ENCODE measurements around the gene TRIM41.
A peak's percentile ranks its signal among the peaks of the same experiment; 100 is the strongest.

- no peak for TF ChIP-seq TCF12 (IDR thresholded peaks at IDR 0.05; ENCODE audit: low read depth)
- TF ChIP-seq CEBPB (IDR thresholded peaks at IDR 0.05), result no peak
- TF ChIP-seq RAD21 (IDR thresholded peaks at IDR 0.05; ENCODE audit: low read depth), result no peak
- TF ChIP-seq EP300 (IDR thresholded peaks at IDR 0.05; ENCODE audit: borderline replicate concordance), result no peak
- TF ChIP-seq TAF1 (IDR thresholded peaks at IDR 0.05; ENCODE audit: low read depth), result no peak
- TF ChIP-seq CREB1 (IDR thresholded peaks at IDR 0.05; ENCODE audit: low read depth), result no peak
- TF ChIP-seq USF1 (IDR thresholded peaks at IDR 0.05), result no peak
- no peak for TF ChIP-seq TEAD4 (IDR thresholded peaks at IDR 0.05)
- TF ChIP-seq NFIC (IDR thresholded peaks at IDR 0.05), result no peak
- TF ChIP-seq MAX (IDR thresholded peaks at IDR 0.05), result 0 out of 2 replicates have a peak, but pooled peaks have one; percentile 13
Observed at GRCh38 chr5:181198905-181199519, 24.1 kb upstream of the TRIM41 start.

All from Ishikawa (cell line).